Embryonic facial prominence (tissue), 1 donor: ENCODE measurements around the gene USP50.
"Not testable (repeated sequence)": the region's sequence is repeated elsewhere in the genome, so short reads cannot be mapped to it uniquely, and the experiment has no call there.

ENCODE experiments used
- DNase-seq: peaks from one replicate; pipeline ENCODE4 v3.0.0-alpha.2; 2016; ENCODE audit errors: extremely low spot score

Gene USP50

GRCh38 chr15:50503144-50503543, 43.3 kb downstream of the USP50 start:
- DNase-seq: no peak

- DNase-seq: no peak
These were observed 44.7 kb downstream of the USP50 start for GRCh38 chr15:50501815-50502214.

- no peak for DNase-seq
These were observed 46.1 kb downstream of the USP50 start for GRCh38 chr15:50500352-50500751.

GRCh38 chr15:50496692-50497091, 49.8 kb downstream of the USP50 start:
- DNase-seq: no peak

- not testable (repeated sequence) for DNase-seq
These were observed 51.9 kb downstream of the USP50 start for GRCh38 chr15:50494547-50494946.

DNA sequence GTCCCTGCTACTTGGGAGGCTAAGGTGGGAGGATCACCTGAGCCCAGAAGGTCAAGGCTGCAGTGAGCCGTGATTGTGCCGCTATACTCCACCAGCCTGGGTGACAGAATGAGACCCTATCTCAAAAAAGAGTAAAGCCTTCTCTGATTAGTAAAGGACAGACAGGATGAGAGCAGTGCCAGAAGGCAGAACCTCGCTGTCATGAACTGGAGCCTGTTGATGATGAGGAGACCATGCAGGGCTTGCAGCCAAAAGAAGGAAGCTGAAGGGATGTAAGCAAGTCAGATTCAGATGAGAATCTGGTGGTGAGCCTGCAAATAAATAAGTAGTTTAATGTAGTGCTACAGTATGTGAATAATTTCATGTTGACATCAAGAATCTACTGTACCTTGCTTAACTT, 52.8 kb downstream of the USP50 start:
- DNase-seq: no peak

- no peak for DNase-seq
These were observed 59.2 kb downstream of the USP50 start for GRCh38 chr15:50487287-50487686.

GRCh38 chr15:50485389-50485788, 61.1 kb downstream of the USP50 start:
- DNase-seq: no peak

GRCh38 chr15:50484781-50485180, 61.7 kb downstream of the USP50 start:
- DNase-seq: no peak

- DNase-seq: no peak
These were observed 70.3 kb downstream of the USP50 start for GRCh38 chr15:50476143-50476542.

DNA sequence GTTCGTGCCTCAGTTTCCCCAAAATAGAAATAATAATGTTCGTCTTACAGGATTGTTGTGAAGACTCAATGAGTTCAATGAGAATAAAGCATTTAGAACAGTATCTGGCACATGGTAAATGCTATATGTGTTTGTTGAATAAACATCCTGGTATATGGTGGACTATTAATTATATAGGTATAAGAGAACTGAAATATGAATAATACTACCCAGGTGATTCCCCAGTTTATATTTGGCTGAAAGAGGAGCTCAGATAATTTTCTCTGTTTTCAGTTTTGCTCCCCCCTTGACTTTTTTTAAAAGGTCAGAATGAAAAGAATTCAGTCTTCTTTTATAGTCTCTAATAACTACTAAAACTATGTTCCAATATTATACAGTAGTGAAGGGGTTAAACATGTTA, 75.4 kb downstream of the USP50 start:
- no peak for DNase-seq

DNA sequence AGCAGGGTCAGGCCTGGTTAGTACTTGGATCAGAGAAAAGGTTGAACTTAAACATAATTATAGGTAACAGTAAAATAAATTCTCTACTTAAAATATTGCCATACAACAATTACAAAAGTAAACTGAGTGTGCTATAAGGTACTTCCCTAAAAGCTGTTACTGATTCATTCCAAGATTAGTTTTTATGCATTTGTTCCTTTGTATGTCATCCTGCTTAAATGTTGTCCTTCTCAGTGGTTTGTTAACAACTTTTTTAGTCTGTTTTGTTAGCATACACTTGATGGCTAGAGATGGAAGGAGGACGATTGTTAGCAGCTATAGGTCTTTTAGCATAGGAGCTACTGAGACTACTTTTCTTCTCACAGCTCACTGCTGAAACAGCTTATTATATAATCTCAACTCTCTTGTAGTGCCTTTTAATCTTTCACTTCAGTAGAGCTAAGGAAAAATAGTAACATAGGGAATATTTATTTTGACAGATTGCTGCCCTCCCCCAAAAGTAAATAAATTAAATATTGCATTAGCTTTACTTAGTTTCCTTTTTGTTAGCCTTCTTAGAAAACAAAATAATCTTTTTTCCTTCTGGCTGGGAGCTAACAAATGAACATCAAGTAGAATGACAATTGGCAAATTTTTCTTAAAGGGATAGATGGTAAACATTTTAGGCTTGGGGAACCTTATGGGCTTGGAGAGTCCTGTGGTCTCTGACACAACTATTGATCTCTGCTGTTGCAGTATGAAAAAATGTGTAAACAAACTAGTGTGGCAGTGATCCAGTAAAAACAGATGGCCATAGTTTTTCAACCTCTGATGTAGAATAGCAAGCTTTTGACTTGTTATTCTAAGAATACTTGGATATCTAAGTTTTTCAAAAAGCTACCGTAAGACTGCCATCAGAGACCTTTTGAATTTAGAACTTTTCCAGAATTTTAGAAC, 82.8 kb downstream of the USP50 start:
- DNase-seq: no peak

DNA sequence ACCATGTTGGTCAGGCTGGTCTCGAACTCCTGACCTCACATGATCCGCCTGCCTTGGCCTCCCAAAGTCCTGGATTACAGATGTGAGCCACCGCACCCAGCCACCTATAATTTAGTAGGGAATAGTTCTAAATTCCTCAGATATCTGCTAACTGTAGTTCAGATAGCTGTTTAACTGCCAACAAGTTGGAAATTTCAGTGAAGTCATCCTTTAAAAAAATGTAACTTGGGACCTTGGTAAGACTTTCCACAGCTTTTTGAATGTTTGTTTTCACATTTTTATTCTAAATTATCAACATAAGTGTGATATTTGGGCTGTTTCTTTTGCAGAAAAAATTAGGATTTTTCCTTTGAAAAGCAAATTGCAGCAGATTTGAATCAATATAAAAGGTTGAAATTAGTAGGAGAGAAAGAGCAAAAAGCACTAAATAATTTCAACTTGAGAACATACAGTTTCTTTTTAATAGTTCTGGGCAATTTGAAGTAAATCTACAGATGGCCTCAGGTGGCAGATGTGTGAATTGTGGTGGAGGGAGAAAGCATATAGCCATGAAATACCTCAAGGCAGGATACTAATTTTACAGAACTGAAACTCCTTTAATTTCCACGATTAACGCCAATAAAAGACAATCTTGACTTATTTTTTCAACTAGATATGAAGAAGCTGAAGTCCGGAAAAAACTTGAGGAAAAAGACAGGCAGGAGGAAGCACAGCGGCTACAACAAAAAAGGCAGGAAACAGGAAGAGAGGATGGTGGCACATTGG, 87.9 kb downstream of the USP50 start:
- no peak for DNase-seq

DNA sequence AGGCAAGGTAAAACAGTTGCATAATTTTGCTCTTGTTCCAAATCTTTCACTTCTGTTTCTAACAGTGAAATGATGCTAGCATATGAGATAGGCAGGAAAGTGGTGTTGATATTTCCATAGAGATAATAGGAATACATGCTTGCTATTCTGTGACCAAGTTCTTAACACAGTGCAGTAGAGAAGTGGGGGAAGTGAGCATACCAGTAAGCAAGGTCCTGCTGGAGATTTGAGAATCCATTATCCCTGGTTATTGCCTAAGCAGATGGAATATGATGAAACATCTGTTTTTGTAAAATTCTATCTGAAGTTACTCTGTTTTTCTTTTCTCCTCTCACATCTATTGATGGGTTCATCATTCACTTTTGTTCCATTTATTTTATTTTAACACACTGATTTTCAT, 93.5 kb downstream of the USP50 start:
- DNase-seq: no peak
